Prostate gland (tissue), 2 donors: Measurements from ENCODE around the gene ZMYM3.
A peak's percentile ranks its signal among the peaks of the same experiment; 100 is the strongest.

Experiments
- POLR2A ChIP-seq: fragments of 450-650 bp; IDR thresholded peaks from one replicate; pipeline ENCODE4 v1.6.1; 2016; ENCODE audit warnings: antibody characterized with exemption, mild to moderate bottlenecking
- POLR2AphosphoS5 ChIP-seq: sonication (generic); formaldehyde crosslinking; IDR thresholded peaks from one replicate; pipeline ENCODE4 v1.6.1; 2017; ENCODE audit warnings: antibody characterized with exemption
- TF ChIP-seq, protein P1 (sequence below), 4 experiments: fragments of 200-600 bp in 2 of 4; fragments of 450-650 bp in 2 of 4; sonication (generic) in 2 of 4; IDR thresholded peaks; 1 replicate in 3 of 4; 2 replicates in 1 of 4; pipeline ENCODE4 v1.5.1; 2016 to 2019; ENCODE audit warnings: antibody characterized with exemption in 4 of 4, mild to moderate bottlenecking in 2 of 4, moderate library complexity in 2 of 4

DNA sequence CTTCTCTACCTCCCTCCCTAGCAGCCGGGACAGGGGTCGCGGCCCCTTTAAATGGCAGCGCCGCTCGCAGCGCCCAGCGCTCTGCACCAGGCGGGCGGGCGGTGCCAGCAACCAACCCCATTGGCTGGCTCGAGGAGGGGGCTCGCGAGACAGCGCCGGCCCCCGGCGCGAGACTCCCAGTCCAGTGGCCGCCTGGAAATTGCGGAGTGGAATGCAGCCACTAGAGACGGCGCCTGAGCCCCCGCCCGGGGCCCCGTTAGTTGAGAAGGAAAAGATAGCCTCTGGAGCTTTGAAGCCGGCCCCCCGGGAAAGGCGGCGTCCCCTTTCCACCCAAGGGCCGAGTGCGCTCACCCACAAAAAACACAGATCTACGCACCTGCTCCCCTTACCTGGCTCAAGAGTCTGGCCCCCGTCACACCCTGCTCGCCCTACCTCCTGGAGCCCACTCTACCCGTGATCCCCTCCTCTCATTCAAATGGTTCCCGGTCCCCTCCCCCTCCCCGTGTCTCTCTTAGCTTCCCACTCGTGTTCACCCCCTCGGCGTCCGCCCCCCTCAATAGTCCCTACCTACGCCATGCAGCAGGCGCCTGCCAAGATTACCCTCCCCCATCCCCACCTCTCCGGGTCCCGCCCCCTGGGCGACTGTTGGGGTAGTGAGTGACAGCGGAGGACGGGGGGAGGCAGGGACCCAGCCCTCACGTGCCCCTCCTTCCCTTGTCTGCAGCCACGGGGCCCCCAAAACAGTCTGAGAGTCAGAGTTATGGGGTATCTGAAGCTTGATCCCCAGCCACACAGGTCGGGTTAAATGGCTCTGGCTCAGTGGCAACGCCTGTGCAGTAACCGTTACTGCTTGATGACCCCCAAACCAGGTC is at the start of gene ZMYM3:
- peak; percentile 67 for TF ChIP-seq POLR2AphosphoS5
- TF ChIP-seq, protein P1, sequence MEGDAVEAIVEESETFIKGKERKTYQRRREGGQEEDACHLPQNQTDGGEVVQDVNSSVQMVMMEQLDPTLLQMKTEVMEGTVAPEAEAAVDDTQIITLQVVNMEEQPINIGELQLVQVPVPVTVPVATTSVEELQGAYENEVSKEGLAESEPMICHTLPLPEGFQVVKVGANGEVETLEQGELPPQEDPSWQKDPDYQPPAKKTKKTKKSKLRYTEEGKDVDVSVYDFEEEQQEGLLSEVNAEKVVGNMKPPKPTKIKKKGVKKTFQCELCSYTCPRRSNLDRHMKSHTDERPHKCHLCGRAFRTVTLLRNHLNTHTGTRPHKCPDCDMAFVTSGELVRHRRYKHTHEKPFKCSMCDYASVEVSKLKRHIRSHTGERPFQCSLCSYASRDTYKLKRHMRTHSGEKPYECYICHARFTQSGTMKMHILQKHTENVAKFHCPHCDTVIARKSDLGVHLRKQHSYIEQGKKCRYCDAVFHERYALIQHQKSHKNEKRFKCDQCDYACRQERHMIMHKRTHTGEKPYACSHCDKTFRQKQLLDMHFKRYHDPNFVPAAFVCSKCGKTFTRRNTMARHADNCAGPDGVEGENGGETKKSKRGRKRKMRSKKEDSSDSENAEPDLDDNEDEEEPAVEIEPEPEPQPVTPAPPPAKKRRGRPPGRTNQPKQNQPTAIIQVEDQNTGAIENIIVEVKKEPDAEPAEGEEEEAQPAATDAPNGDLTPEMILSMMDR (IDR thresholded peaks at IDR 0.05) = peak in 2 of 4 experiments; percentile 1 to 7
- TF ChIP-seq POLR2A = peak; percentile 39
